COLO668 (cell line): ENCODE results near the gene LEUTX.
A peak's percentile ranks its signal among the peaks of the same experiment; 100 is the strongest.
"Not testable (repeated sequence)": the region's sequence is repeated elsewhere in the genome, so short reads cannot be mapped to it uniquely, and the experiment has no call there.

Experiments used
- DNase-seq: peaks from one replicate; lab custom pipeline; 2025; ENCODE audit not compliant: unreplicated experiment; lab: John Stamatoyannopoulos, UW

Gene LEUTX

GRCh38 chr19:39778763-39779162 lies at the start of gene LEUTX:
TSS of gene LEUTX (plus strand) at chr19:39778854. CDS start at chr19:39778921, 67 bp downstream.
- no peak for DNase-seq

- no peak for DNase-seq
Measured at GRCh38 chr19:39729594-39729993, 49.1 kb upstream of the LEUTX start.

GRCh38 chr19:39731685-39732084 lies 47.0 kb upstream of the LEUTX start:
- no peak for DNase-seq

- no peak for DNase-seq
Measured at GRCh38 chr19:39733841-39734240, 44.8 kb upstream of the LEUTX start.

- DNase-seq = no peak
Measured at GRCh38 chr19:39735688-39736087, 43.0 kb upstream of the LEUTX start.

- no peak for DNase-seq
Measured at GRCh38 chr19:39736088-39736487, 42.6 kb upstream of the LEUTX start.

GRCh38 chr19:39737351-39737750 lies 41.3 kb upstream of the LEUTX start:
- no peak for DNase-seq

- no peak for DNase-seq
Measured at GRCh38 chr19:39737891-39738290, 40.8 kb upstream of the LEUTX start, which contains the start of gene CLC. TSS of gene CLC (minus strand) at chr19:39738029. CDS start at chr19:39737952, 77 bp downstream.

GRCh38 chr19:39738814-39739213 lies 39.8 kb upstream of the LEUTX start:
- DNase-seq = no peak

GRCh38 chr19:39740395-39740794 lies 38.3 kb upstream of the LEUTX start:
- no peak for DNase-seq

- no peak for DNase-seq
Measured at GRCh38 chr19:39745643-39746042, 33.0 kb upstream of the LEUTX start.

- no peak for DNase-seq
Measured at GRCh38 chr19:39746836-39747529, 31.7 kb upstream of the LEUTX start.

GRCh38 chr19:39749981-39750380 lies 28.7 kb upstream of the LEUTX start:
- DNase-seq = no peak

GRCh38 chr19:39752390-39752789 lies 26.3 kb upstream of the LEUTX start:
- no peak for DNase-seq

- DNase-seq = no peak
Measured at GRCh38 chr19:39752795-39753194, 25.9 kb upstream of the LEUTX start.

- no peak for DNase-seq
Measured at GRCh38 chr19:39754544-39754943, 24.1 kb upstream of the LEUTX start.

GRCh38 chr19:39754971-39755370 lies 23.7 kb upstream of the LEUTX start:
- DNase-seq = no peak

GRCh38 chr19:39759457-39760184 lies 19.0 kb upstream of the LEUTX start:
- no peak for DNase-seq

- DNase-seq = not testable (repeated sequence)
Measured at GRCh38 chr19:39761851-39762250, 16.8 kb upstream of the LEUTX start.

- peak; percentile 41 for DNase-seq
Measured at GRCh38 chr19:39765091-39766076, 13.3 kb upstream of the LEUTX start.

GRCh38 chr19:39768334-39768733 lies 10.3 kb upstream of the LEUTX start:
- DNase-seq = no peak
